ENCODE measurements around the gene SOHLH2.

Gene SOHLH2

GRCh38 chr13:36160297-36160696, 54.1 kb downstream of the SOHLH2 start:
- no peak for DNase-seq
- TF ChIP-seq CTCF (IDR thresholded peaks at IDR 0.05; ENCODE audit: low read depth, low read length): no peak
- H3K36me3 ChIP-seq: no peaks in the 10 kb centered on the region
- peaks cover 6% of the 10 kb centered on the region; the same call in 1 of the 2 replicates for H3K4me1 ChIP-seq
- H3K27me3 ChIP-seq: no peaks in the 10 kb centered on the region
- no peaks in the 10 kb centered on the region for H3K9me3 ChIP-seq
- H3K4me3 ChIP-seq (ENCODE audit: low read depth, low read length): no peak overlapping the region

GRCh38 chr13:36158611-36159010, 55.7 kb downstream of the SOHLH2 start:
- no peaks in the 10 kb centered on the region for H3K9me3 ChIP-seq
- DNase-seq: no peak

GRCh38 chr13:36157480-36157879, 56.9 kb downstream of the SOHLH2 start:
- Histone ChIP-seq H3K9me3 (no peaks in the 10 kb centered on the region), H3K4me1 (no peaks in the 10 kb centered on the region), H3K27me3 (no peaks in the 10 kb centered on the region), H3K36me3 (no peaks in the 10 kb centered on the region), H3K4me3 (ENCODE audit: low read depth, low read length) (no peak overlapping the region)
- no peak for TF ChIP-seq CTCF (IDR thresholded peaks at IDR 0.05; ENCODE audit: low read depth, low read length)
- DNase-seq: no peak

More at GRCh38 chr13:36158611-36159010, 55.7 kb downstream of the SOHLH2 start:
- peaks cover 2% of the 10 kb centered on the region; the same call in 1 of the 2 replicates for H3K4me1 ChIP-seq
- no peaks in the 10 kb centered on the region for H3K27me3 ChIP-seq
- H3K36me3 ChIP-seq: no peaks in the 10 kb centered on the region
- no peak overlapping the region for H3K4me3 ChIP-seq (ENCODE audit: low read depth, low read length)
- TF ChIP-seq CTCF (IDR thresholded peaks at IDR 0.05; ENCODE audit: low read depth, low read length): no peak

- no peak overlapping the region for H3K4me3 ChIP-seq (ENCODE audit: low read depth, low read length)
- H3K36me3 ChIP-seq: no peaks in the 10 kb centered on the region
- no peaks in the 10 kb centered on the region for H3K9me3 ChIP-seq
- no peak for TF ChIP-seq CTCF (IDR thresholded peaks at IDR 0.05; ENCODE audit: low read depth, low read length)
- DNase-seq: no peak
- H3K27me3 ChIP-seq: no peaks in the 10 kb centered on the region
- no peaks in the 10 kb centered on the region for H3K4me1 ChIP-seq
Measured at GRCh38 chr13:36154567-36155291, 59.6 kb downstream of the SOHLH2 start.

GRCh38 chr13:36151591-36151990, 62.8 kb downstream of the SOHLH2 start:
- DNase-seq: no peak
- no peak for TF ChIP-seq CTCF (IDR thresholded peaks at IDR 0.05; ENCODE audit: low read depth, low read length)
- H3K27me3 ChIP-seq: no peaks in the 10 kb centered on the region
- H3K9me3 ChIP-seq: no peaks in the 10 kb centered on the region
- no peaks in the 10 kb centered on the region for H3K4me1 ChIP-seq
- no peaks in the 10 kb centered on the region for H3K36me3 ChIP-seq
- no peak overlapping the region for H3K4me3 ChIP-seq (ENCODE audit: low read depth, low read length)

GRCh38 chr13:36148446-36148845, 65.9 kb downstream of the SOHLH2 start:
- no peaks in the 10 kb centered on the region for H3K27me3 ChIP-seq
- DNase-seq: no peak
- H3K9me3 ChIP-seq: no peaks in the 10 kb centered on the region
- H3K4me3 ChIP-seq (ENCODE audit: low read depth, low read length): no peak overlapping the region
- no peaks in the 10 kb centered on the region for H3K36me3 ChIP-seq
- no peak for TF ChIP-seq CTCF (IDR thresholded peaks at IDR 0.05; ENCODE audit: low read depth, low read length)
- no peaks in the 10 kb centered on the region for H3K4me1 ChIP-seq

Measured in BE2C (cell line).